TTC549 (cell line): ENCODE data around the gene FSCB.
"Not testable (repeated sequence)": the region's sequence is repeated elsewhere in the genome, so short reads cannot be mapped to it uniquely, and the experiment has no call there.

ENCODE experiments used
- FAIRE-seq: peaks from 2 replicates; lab custom pipeline; 2012; peaks lifted over from hg19 to GRCh38; lab: Jason Lieb, UNC

The FSCB gene

GRCh38 chr14:44507183-44507582, at the start of gene FSCB:
FSCB (minus strand) TSS chr14:44507283; CDS start chr14:44506987, 296 bp downstream.
- FAIRE-seq, result no peak

GRCh38 chr14:44531658-44532057, 24.6 kb upstream of the FSCB start:
- FAIRE-seq, result no peak

- no peak for FAIRE-seq
Measured at GRCh38 chr14:44530475-44530874, 23.4 kb upstream of the FSCB start.

- FAIRE-seq, result no peak
Measured at GRCh38 chr14:44529026-44529425, 21.9 kb upstream of the FSCB start.

GRCh38 chr14:44528180-44528579, 21.1 kb upstream of the FSCB start:
- FAIRE-seq, result no peak

GRCh38 chr14:44525237-44525636, 18.2 kb upstream of the FSCB start:
- FAIRE-seq, result no peak

GRCh38 chr14:44515668-44516067, 8.6 kb upstream of the FSCB start:
- not testable (repeated sequence) for FAIRE-seq

- no peak for FAIRE-seq
Measured at GRCh38 chr14:44508834-44509233, 1.8 kb upstream of the FSCB start.

- no peak for FAIRE-seq
Measured at GRCh38 chr14:44505588-44505987, 1.5 kb downstream of the FSCB start.

GRCh38 chr14:44497148-44497547, 9.9 kb downstream of the FSCB start:
- FAIRE-seq, result no peak

- FAIRE-seq, result no peak
Measured at GRCh38 chr14:44494137-44494536, 12.9 kb downstream of the FSCB start.

GRCh38 chr14:44490966-44491365, 16.1 kb downstream of the FSCB start:
- no peak for FAIRE-seq

GRCh38 chr14:44477953-44478352, 29.1 kb downstream of the FSCB start:
- FAIRE-seq, result no peak

GRCh38 chr14:44468771-44469170, 38.3 kb downstream of the FSCB start:
- no peak for FAIRE-seq

GRCh38 chr14:44463356-44464004, 43.6 kb downstream of the FSCB start:
- no peak for FAIRE-seq

- no peak for FAIRE-seq
Measured at GRCh38 chr14:44462381-44462780, 44.7 kb downstream of the FSCB start.

- no peak for FAIRE-seq
Measured at GRCh38 chr14:44461811-44462210, 45.3 kb downstream of the FSCB start.
